Measurements from ENCODE around the gene INF2.

DNA sequence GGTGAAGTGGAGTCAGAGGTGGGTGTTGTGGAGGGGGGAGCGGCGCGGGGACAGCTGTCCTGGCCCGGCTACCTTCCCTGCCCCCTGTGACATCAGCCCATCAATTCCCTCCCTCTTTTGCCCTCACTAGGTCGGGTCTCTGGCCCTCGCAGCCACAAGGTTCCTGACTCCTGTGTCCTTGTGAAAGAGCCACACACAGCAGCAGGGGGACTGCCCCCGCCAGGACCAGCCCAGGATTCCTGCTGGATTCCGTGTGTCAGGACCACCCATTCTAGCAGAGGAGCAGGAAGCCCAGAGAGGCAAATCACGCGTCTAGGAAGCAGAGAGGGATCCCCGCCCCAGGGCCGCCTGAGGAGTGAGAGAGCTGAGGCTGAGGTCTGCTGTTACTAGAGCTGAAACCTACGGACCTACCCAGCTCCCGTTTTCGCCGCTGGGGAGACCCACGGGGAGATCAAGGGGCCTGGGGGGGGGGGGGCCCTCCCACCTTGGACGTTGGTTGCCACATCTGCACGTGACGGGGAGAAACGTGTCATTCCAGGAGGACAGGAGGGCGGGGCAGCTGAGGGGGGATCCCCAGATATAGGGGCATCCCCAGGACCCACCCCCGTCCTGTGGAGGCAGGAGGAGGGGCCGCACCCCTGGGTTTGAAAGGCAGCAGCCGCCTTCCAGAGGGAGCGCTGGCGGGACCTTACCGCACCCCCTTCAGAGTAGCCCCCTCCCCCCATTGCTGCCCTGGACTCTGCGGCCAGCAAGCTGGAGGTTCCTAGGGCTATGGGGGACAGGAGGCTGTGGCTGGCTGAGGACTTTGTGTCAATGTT lies 12.5 kb upstream of the INF2 start:
- TF ChIP-seq, protein P1, sequence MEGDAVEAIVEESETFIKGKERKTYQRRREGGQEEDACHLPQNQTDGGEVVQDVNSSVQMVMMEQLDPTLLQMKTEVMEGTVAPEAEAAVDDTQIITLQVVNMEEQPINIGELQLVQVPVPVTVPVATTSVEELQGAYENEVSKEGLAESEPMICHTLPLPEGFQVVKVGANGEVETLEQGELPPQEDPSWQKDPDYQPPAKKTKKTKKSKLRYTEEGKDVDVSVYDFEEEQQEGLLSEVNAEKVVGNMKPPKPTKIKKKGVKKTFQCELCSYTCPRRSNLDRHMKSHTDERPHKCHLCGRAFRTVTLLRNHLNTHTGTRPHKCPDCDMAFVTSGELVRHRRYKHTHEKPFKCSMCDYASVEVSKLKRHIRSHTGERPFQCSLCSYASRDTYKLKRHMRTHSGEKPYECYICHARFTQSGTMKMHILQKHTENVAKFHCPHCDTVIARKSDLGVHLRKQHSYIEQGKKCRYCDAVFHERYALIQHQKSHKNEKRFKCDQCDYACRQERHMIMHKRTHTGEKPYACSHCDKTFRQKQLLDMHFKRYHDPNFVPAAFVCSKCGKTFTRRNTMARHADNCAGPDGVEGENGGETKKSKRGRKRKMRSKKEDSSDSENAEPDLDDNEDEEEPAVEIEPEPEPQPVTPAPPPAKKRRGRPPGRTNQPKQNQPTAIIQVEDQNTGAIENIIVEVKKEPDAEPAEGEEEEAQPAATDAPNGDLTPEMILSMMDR (IDR thresholded peaks at IDR 0.05) = no peak
- no peak for TF ChIP-seq POLR2A (IDR thresholded peaks at IDR 0.05)

All from right lobe of liver (tissue), 4 donors.